ENCODE results near the gene PNPLA7. TPM values are rescaled to one million over a fixed set of nuclear protein-coding genes. Genes with fewer than 3 reads are reported as not detected.

PNPLA7 gene
- total and polyA plus RNA-seq, 2 of the 4 experiments (the other 2 are of a cell fraction) = under 0.01 to 0.89 TPM

DNA sequence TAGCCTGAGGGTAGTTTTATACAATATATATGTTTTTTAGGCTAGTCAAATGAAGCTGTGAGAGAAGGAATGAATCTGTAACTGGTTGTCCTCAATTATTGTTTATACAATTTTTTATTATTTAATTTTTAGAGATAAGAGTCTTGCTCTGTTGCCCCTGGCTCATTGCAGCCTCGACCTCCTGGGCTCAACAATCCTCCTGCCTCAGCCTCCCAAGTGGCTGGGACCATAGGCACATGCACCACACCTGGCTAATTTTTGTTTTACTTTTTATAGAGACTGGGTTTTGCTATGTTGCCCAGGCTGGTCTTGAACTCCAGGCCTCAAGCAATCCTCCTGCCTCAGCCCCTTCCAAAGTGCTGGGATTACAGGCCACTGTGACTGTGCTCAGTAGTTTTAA lies 4.1 kb upstream of the PNPLA7 start:
- Histone ChIP-seq H3K4me3 (ENCODE audit: insufficient read depth, low read depth, low read length) (no peak overlapping the region), H2BK20ac (ENCODE audit: low read depth, low read length) (no peak overlapping the region), H3K9me1 (ENCODE audit: insufficient read depth, low read length) (no peaks in the 10 kb centered on the region), H3K23ac (ENCODE audit: low read depth, low read length) (no peak overlapping the region), H3K4me1 (ENCODE audit: control insufficient read depth, insufficient read depth, low read length) (peaks cover 5% of the 10 kb centered on the region; the same call in 1 of the 2 replicates), H3K79me1 (ENCODE audit: low read depth in 1 of 2, low read length in 2 of 2) (peaks cover 13 to 33% of the 10 kb centered on the region in 2 experiments), H3K9me3 (ENCODE audit: control insufficient read depth, insufficient read depth, low read length) (no peaks in the 10 kb centered on the region), H4K20me1 (ENCODE audit: insufficient read depth, low read length) (peaks cover 12% of the 10 kb centered on the region; the same call in 1 of the 2 replicates), H3K9ac (ENCODE audit: low read depth, low read length) (no peak overlapping the region), H2AFZ (replicated peaks; ENCODE audit: low read length, poor library complexity) (no peak overlapping the region), H2AK9ac (replicated peaks; ENCODE audit: low read depth, low read length, poor library complexity) (no peak overlapping the region), H2BK15ac (ENCODE audit: low read depth, low read length) (no peak overlapping the region), H2BK120ac (ENCODE audit: low read depth, low read length) (no peak overlapping the region), H3K4ac (ENCODE audit: low read depth, low read length) (no peak overlapping the region), H3K18ac (ENCODE audit: low read depth, low read length) (no peak overlapping the region), H4K5ac (ENCODE audit: low read depth, low read length) (no peak overlapping the region), H4K91ac (ENCODE audit: insufficient read depth, low read depth, low read length) (no peak overlapping the region), H3K36me3 (ENCODE audit: control insufficient read depth, insufficient read depth, low read length) (peaks cover 28% of the 10 kb centered on the region), H2AK5ac (ENCODE audit: low read depth, low read length) (no peak overlapping the region), H3K14ac (replicated peaks; ENCODE audit: low read depth, low read length) (no peak overlapping the region), H3K4me2 (ENCODE audit: low read depth, low read length) (no peak overlapping the region), H3K56ac (ENCODE audit: extremely low read depth, insufficient read depth, low read length) (no peak overlapping the region), H2BK5ac (ENCODE audit: low read depth, low read length, poor library complexity, severe bottlenecking) (no peak overlapping the region), H3K27ac (ENCODE audit: insufficient read depth, low read length) (no peak overlapping the region), H3K27me3 (ENCODE audit: control insufficient read depth, insufficient read depth, low read length) (no peaks in the 10 kb centered on the region), H4K8ac (ENCODE audit: low read depth in 2 of 2, low read length in 2 of 2) (no peak overlapping the region)
- intact Hi-C loops (cut with micrococcal nuclease) = no loop called here
- no CpG with 5 or more reads among the region's 1 CpG for WGBS, 2 experiments (ENCODE audit: extremely low coverage in 2 of 2, insufficient read length in 1 of 2)
- DNase-seq = no peak
- no TSS peak for BruUV-seq (replicated peaks)
- TF ChIP-seq, protein P1, sequence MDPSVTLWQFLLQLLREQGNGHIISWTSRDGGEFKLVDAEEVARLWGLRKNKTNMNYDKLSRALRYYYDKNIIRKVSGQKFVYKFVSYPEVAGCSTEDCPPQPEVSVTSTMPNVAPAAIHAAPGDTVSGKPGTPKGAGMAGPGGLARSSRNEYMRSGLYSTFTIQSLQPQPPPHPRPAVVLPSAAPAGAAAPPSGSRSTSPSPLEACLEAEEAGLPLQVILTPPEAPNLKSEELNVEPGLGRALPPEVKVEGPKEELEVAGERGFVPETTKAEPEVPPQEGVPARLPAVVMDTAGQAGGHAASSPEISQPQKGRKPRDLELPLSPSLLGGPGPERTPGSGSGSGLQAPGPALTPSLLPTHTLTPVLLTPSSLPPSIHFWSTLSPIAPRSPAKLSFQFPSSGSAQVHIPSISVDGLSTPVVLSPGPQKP (IDR thresholded peaks at IDR 0.05; ENCODE audit: borderline replicate concordance, low read depth, low read length) = no peak
- TF ChIP-seq FOS (IDR thresholded peaks at IDR 0.05; ENCODE audit: low read depth, low read length) (no peak), NFE2L2 (IDR thresholded peaks at IDR 0.05; ENCODE audit: low read depth, low read length) (no peak), CHD1 (IDR thresholded peaks at IDR 0.05; ENCODE audit: low read depth, low read length) (no peak), BHLHE40 (IDR thresholded peaks at IDR 0.05; ENCODE audit: low read depth, low read length) (no peak), MAFK (IDR thresholded peaks at IDR 0.05; ENCODE audit: low read depth, low read length) (no peak), RFX5 (IDR thresholded peaks at IDR 0.05; ENCODE audit: low read depth, low read length) (no peak), USF2 (IDR thresholded peaks at IDR 0.05; ENCODE audit: low read depth, low read length) (no peak), RAD21 (IDR thresholded peaks at IDR 0.05; ENCODE audit: low read length) (no peak), MXI1 (IDR thresholded peaks at IDR 0.05; ENCODE audit: borderline replicate concordance, low read depth, low read length) (no peak)
- TF ChIP-seq, protein P2, sequence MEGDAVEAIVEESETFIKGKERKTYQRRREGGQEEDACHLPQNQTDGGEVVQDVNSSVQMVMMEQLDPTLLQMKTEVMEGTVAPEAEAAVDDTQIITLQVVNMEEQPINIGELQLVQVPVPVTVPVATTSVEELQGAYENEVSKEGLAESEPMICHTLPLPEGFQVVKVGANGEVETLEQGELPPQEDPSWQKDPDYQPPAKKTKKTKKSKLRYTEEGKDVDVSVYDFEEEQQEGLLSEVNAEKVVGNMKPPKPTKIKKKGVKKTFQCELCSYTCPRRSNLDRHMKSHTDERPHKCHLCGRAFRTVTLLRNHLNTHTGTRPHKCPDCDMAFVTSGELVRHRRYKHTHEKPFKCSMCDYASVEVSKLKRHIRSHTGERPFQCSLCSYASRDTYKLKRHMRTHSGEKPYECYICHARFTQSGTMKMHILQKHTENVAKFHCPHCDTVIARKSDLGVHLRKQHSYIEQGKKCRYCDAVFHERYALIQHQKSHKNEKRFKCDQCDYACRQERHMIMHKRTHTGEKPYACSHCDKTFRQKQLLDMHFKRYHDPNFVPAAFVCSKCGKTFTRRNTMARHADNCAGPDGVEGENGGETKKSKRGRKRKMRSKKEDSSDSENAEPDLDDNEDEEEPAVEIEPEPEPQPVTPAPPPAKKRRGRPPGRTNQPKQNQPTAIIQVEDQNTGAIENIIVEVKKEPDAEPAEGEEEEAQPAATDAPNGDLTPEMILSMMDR (conservative IDR thresholded peaks at IDR 0.05; ENCODE audit: low read depth, low read length) = no peak
- no peak for ATAC-seq (ENCODE audit: low read depth)
- in situ Hi-C loops (cut with MboI; ENCODE audit: low sequenced_read_pairs) = no loop called here
- dilution Hi-C loops (cut with HindIII; ENCODE audit: low sequenced_read_pairs, unreplicated experiment) = no loop called here
- POLR2A ChIA-PET (ENCODE audit: unreplicated experiment) = no interaction called here
- CTCF ChIA-PET = no interaction called here

Measured in IMR-90 (cell line).